ENCODE results near the gene PPP1R3E. TPM values are rescaled to one million over a fixed set of nuclear protein-coding genes. Genes with fewer than 3 reads are reported as not detected.

The PPP1R3E gene
- total RNA-seq, 1 experiment from 2014 or later, result 5.0 TPM

DNA sequence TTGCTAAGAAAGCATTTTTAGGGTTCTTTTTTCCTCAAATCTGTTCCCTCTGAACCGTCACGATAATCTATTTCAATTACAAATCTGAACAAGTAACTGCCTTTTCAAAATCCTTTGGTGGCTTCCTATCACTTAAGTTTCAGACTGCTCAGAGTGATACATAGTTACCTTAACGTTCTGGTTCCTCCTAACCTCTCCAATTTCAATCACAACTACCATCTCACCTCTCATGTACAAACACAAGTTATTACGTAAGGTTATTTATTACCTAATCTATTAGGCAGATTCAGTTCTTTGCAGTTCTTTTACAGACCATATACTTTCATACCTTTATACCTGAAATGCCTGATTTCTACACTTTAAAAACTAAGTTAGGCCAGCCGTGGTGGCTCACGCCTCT is 52.8 kb downstream of the PPP1R3E start:
- no peak for DNase-seq (ENCODE audit: low read depth)

DNA sequence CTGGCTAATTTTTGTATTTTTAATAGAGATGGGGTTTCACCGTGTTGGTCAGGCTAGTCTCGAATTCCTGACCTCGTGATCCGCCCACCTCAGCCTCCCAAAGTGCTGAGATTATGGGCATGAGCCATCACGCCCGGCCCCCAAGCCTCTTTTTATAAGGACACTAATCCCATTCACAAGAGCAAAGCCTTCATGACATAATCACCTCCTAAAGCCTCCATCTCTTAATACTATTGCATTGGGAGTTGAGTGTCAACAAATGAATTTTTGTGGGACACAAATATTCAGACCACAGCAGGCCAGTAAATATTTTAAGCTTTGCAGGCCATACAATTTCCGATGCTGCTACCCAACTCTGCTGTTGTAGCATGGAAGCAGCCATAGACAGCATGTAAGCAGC is 54.1 kb downstream of the PPP1R3E start:
- DNase-seq (ENCODE audit: low read depth), result peak; percentile 2

Other genes with a start within 250 kb of the PPP1R3E start
- gene CDH24, start 245.3 kb downstream of the PPP1R3E start, total RNA-seq (2014; rRNA removed), result 10.4 and 11.0 TPM in 2 replicates
- gene ACIN1, start 207.7 kb downstream of the PPP1R3E start, total RNA-seq (2014; rRNA removed), result 78.7 and 106 TPM in 2 replicates
- gene C14orf119, start 207.4 kb downstream of the PPP1R3E start, total RNA-seq (2014; rRNA removed), result 41.9 and 47.0 TPM in 2 replicates
- gene CIROP, start 197.9 kb downstream of the PPP1R3E start, total RNA-seq (2014; rRNA removed), result not detected in 2 replicates
- gene CEBPE, start 183.6 kb downstream of the PPP1R3E start, total RNA-seq (2014; rRNA removed), result 0.11 TPM in 1 of 2 replicates, not detected in the other
- gene SLC7A8, start 119.2 kb downstream of the PPP1R3E start, total RNA-seq (2014; rRNA removed), result 2.4 and 3.4 TPM in 2 replicates
- not detected in 2 replicates for gene RNF212B, start 64.9 kb downstream of the PPP1R3E start, total RNA-seq (2014; rRNA removed)
- 5.7 and 7.1 TPM in 2 replicates for gene HOMEZ, start 16.7 kb downstream of the PPP1R3E start, total RNA-seq (2014; rRNA removed)
- 17.3 and 20.4 TPM in 2 replicates for gene BCL2L2, start 4.0 kb upstream of the PPP1R3E start, total RNA-seq (2014; rRNA removed)
- gene PABPN1, start 18.6 kb upstream of the PPP1R3E start, total RNA-seq (2014; rRNA removed), result 86.7 and 92.7 TPM in 2 replicates
- gene SLC22A17, start 50.0 kb upstream of the PPP1R3E start, total RNA-seq (2014; rRNA removed), result 13.5 and 16.0 TPM in 2 replicates
- not detected in 2 replicates for gene EFS, start 62.3 kb upstream of the PPP1R3E start, total RNA-seq (2014; rRNA removed)
- gene IL25, start 70.0 kb upstream of the PPP1R3E start, total RNA-seq (2014; rRNA removed), result not detected in 2 replicates
- gene CMTM5, start 74.2 kb upstream of the PPP1R3E start, total RNA-seq (2014; rRNA removed), result not detected in 2 replicates
- gene MYH6, start 105.4 kb upstream of the PPP1R3E start, total RNA-seq (2014; rRNA removed), result not detected in 2 replicates
- 0.06 and 0.17 TPM in 2 replicates for gene MYH7, start 132.8 kb upstream of the PPP1R3E start, total RNA-seq (2014; rRNA removed)
- 37.1 and 41.3 TPM in 2 replicates for gene NGDN, start 166.8 kb upstream of the PPP1R3E start, total RNA-seq (2014; rRNA removed)
- 0.29 and 0.32 TPM in 2 replicates for gene ZFHX2, start 248.9 kb upstream of the PPP1R3E start, total RNA-seq (2014; rRNA removed)